GM19455 (cell line): Measurements from ENCODE around the gene ALS2CL.

ENCODE experiments used
- ATAC-seq: cut with Tn5 transposase; IDR thresholded peaks from one replicate; pipeline ENCODE4 v1.9.1; 2021; ENCODE audit not compliant: unreplicated experiment

Gene ALS2CL

DNA sequence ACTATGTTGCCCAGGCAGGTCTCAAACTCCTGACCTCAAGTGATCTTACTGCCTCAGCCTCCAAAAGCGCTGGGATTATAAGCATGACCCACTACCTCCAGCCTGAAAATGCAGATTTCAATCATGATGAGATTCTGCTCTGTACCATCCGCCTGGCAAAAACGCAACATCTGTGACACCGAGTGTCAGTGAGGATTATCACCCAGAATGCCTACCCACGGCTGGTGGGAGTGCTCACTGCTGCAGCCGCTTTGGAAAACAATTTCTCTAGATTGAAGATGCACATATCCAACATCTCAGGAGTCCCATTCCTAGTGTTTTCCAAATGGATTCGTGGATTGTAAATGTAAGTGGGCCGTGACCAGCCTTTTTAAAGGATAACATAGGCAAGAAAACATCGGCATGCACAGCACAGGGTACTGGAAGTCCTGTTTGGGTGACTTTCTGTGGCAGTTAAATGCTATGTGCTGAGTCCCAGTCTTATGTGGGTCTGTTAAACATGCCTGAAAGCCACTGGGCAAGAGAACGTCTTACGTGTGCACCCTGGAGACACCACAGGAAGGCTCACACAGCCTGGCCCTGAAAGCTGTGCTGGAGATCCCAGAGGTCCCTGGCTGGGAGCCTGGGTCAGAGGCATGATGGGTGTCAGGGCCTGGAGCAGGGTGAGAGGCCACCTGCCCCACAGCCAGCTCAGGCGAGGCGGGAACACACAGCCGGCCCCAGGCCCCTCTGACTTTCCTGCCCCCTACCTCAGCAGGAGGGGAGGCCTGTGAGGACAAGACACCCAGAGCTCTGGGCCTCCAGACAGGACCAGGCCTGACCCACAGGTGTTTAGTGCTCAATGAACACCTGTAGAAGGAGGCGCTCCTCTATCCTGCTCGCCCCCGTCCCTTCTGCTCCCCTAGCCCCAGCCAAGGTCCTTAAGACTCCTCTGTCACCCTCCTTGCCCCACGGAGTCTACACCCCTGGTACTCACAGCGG is 23.3 kb upstream of the ALS2CL start:
- no peak for ATAC-seq

DNA sequence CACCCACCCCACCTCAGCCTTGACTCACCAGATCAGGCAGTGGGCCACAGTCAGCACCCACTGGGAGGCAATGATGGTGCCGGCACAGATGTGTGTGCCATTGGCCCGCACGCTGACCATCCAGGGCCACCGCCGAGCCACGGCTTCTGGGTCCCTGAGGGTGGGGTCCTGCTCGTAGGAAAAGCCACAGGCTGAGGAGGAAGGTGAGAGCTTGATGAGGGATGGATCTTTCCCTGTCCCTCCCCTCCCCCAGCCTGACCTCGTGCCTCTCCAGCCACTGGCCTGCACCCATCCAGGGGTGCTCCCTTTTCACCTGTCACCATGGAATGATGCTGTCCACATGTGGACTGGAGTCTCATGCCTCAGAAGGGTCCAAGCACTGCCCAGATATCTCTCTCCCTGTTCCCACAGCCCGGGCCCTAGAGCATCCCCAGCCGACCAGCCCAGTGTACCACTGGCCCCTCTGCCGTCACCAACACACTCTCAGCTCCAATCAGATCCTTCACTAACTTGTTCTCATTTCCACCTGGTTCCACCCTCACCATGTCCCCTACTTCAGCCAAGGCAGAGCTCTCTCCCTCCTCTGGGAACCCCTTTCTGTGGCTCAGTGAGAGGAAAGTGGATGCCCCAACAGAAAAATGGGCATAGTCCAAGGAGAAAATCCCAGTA is 22.2 kb upstream of the ALS2CL start:
- no peak for ATAC-seq

DNA sequence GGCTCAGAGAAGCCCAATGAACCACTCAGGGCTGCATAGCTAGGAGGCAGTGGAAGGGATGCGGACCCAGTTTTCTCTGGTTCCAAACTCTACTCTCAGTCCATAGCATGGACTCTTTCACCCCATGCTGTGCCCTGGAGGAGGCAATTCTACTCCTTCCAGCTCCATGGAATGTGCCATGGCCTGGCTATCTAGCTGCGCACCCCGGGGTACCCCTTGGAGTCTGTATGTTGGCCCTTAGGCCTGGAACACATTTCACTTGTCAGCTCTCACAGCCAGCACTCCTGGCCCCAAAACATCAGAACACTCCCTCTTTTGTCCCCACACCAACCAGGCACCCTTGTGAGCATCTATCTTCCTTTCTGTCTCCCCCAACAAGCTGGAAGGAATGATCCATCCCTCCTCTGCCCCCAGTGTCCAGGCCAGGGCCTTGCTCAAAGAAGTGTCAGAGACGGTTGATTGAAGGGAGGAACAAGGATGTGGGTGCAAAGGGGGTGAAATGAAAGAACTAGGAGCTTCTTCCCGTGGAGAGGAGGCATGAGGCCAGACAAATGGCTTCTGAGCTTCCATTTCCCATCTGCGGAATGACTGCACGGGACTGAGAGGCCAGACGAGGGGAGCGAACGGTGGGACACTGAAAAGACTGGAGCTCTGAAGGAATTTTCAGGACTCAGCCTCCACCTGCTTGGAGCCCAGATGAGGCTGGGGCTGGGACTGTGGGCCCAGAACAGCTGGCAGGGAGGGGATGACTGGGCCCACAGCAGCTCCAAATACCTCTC is 21.4 kb upstream of the ALS2CL start:
- ATAC-seq: no peak

DNA sequence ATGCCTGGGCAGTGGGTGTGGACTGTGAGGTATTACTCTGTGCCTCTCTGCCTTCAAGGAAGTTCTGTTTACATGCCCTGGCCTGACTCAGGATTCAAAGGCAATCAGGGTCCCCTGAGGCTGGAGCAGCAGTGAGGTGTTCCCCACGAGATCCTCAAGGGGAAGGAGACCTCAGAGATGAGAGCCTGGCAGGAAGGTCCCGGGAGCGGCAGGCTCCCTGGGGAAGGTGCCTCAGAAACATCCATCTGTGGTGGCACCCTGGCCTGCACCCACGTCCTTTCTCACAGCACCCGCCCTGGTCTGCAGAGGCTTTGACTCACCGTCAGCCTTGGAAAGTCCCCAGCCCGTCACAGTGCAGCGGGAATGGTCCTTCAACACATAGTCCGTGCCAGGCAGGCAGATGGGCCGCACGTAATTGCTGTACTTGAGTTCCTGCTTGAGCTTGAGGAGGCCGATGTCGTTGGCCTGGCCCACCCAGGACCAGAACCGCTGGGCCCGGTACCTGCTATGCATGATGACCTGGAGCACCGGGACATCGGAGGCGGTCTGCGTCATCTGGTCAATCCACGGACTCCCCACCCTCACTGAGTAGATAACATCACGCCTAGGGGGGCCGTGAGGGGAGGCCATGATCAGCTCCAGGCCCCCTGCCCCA is 20.5 kb upstream of the ALS2CL start:
- no peak for ATAC-seq

DNA sequence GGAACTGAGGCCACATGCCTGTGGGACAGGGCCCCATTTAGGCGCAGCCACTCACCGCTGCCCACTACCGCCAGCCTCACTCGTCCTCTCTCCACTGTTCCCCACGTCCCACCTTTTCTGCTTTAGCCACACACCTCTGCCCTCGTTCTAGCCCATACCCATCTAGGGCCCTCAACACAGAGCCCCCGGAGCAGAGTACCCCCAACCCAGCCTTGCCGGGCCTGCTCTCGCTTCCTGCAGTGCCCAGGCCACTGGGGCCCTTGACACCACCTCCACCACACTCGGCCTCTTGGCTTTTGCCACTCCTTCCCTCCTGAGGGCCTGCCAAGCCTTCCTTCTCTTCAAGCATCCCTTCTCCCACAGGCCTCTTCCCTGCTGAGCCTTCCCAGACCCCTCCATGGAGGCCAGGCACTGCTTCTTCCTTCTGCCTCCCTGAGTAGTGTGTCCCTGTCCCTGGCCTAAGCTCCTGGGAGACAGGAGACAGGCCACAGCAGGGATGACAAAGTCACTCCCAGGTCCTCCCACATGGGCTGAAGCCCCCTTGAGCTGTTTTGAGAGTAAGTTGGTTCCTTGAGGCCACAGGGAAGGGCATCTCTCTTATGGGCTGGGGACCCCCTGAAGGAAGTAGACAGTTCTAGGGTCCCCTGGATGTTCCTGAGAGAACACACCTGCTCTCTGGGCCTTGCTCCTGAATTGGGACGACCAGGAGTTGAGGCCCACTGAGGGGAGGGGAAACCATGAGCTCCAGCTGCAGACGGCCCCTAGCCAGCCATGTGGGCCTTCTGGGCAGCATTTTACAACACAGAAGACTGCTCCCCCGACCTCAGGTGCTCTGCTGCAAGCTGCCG is 19.8 kb upstream of the ALS2CL start:
- ATAC-seq: no peak

DNA sequence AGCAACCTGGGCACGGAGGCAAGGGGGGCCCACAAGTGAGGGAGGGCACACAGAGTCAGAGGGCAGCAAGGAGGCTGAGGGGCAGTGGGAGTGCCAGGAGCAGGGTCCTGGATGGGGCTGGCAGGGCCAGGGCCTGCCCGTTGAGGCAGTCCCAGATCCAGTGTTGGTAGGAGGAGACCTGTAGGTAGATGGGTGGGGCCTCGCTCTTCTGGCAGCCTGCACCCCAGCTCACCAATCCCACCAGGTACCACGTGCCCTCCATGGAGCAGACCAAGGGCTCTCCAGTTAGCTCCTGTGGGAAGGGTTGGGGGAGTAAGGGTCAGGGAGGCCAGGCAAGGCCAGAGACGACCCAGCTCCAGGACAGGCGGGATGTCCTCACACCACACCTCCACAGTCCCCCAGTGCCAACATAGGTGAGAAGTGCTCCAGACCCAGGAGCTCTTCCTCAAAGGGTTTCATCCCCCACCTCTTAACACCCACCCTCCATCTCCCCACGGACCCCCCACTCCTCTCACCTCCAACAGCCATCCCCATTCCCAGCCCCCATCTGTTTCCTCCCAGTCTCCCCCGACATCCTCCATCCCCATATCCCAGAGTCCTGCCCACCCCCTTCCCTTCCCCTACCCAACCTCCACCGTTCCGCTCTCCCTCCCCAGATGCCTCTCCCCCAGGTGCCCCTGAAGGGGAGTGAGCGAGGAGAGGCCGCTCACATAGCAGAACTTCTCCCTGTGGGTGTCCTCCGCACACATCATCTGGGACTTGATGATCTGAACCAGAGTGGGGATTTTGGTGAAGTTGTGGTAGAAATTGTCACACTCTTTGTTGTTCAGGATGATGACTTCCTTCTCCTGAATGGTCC is 18.9 kb upstream of the ALS2CL start:
- no peak for ATAC-seq

DNA sequence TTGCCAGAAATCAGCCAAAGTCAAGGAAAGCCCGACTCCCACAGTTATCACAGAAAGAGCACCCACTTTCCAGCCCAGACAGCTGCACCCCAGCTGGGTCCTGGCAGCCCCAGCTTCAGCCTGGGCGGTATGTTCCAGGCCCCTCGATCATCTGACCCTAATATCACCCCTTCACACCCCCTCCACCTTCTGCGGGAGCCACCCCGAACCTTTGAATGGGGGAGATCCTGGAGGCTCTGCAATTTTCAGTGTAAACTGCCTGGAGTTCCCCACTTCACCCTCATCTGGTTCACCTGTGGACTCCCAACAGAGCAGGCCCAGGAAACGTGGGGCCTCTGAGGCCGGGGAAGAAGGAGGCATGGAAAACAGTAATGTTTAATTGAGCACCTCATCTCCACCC is 18.3 kb upstream of the ALS2CL start:
- ATAC-seq: no peak

DNA sequence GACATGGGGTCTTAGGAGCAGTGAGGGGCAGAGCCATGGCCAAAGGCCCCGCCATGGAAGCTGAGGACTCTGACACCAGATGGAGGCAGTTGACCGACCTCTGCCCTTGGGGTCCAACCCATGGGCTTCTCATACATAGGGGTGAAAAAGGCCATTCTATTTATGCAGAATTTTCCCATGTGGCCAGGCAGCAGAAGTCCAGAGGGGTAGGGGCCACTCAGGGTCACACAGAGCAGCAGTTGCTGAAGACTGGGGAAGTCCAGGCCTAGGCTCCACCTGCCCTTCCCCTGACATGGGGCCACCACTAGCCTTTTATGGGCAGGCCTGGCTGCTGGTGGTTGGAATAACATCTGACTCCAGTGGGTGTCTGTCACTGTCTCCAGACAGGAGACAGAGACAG is 17.8 kb upstream of the ALS2CL start:
- ATAC-seq: no peak

DNA sequence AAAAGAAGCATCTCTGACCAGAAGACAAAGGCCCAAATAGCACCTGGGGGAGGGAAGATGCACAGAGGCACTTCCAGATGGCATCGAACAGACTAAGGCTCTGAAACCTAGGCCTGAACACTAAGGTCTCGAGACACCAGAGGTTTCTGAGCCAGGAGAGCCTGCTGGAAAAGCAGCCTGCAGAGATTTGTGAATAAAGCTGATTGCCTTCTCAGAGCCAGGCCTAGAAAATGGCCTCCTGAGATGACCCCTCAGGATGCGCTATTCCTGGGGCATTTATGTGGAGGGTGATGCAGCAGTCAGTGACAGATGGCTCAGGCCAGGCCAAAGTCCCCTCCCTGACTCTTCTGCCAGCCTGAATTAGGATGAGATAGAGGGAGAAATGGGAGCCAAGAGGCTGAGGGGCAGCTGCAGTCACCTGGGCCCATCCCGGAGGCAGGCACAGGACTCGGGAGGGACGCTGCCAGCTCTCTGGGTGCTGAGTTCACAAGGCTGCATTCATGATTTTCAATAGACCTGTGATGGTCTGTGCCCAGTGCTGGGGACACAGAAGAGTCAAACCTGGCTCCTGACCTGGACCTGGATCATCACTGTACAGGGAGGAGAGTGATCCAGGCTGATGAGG is 17.3 kb upstream of the ALS2CL start:
- no peak for ATAC-seq

DNA sequence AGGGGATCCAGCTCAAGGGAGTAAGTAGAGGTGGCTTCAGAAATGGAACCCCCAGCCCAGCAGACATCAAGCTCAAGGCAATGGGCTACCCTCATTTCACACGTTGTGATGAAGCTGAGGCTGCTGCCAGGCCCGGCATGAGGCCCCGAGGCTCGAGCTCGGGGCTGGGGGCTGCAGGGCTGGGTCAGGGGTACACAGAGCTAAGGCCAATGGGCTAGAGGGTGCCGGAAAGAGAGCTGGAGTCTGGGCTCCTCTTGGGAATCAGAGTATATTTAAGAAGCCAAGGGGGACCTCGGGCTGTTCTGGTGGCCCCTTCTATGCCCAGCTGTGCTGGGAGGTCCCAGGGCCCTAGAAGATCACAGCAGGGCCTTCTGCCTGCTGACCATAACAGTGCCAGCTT is 16.8 kb upstream of the ALS2CL start:
- no peak for ATAC-seq

DNA sequence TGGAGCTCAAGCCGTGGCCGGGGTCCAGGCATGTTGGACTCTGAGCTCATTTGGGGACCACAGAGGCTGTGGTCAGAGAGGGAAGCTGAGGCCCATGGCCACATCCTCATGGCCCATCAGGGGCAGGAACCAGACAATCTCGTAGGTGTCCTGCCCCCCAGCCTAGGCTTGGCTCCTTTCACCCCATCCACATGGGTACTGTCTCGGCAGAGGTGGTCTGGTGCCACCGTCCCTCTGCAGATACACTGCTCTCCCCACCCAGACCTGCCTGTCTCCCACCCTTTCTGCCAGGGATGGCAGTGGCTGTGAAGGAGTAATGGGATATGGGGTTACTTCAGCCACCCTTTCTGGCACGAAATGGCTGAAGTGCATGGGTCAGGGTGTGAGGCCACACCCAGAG is 16.2 kb upstream of the ALS2CL start:
- no peak for ATAC-seq

DNA sequence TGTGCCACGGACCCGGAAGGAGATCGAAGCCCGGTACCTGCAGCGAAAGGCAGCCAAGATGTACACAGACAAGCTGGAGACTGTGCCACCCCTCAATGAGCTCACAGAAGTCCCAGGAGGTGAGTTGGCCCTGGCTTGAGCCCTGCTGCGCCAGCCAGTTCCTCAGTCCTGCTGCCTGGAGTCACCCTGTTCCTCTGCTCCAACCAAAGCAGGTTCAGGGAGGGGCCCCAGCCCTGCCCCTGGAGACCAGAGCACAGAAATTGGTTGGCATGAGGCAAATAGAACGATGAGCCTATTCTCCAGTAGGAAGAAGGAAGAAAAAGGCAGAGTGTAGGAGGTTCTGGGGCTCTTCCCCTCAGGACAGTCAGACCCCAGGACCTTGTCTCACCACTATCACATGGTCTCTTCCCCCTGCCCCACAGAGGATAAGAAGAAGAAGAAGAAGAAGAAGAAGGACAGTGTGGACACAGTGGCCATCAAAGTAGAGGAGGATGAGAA is 15.7 kb upstream of the ALS2CL start:
- no peak for ATAC-seq

DNA sequence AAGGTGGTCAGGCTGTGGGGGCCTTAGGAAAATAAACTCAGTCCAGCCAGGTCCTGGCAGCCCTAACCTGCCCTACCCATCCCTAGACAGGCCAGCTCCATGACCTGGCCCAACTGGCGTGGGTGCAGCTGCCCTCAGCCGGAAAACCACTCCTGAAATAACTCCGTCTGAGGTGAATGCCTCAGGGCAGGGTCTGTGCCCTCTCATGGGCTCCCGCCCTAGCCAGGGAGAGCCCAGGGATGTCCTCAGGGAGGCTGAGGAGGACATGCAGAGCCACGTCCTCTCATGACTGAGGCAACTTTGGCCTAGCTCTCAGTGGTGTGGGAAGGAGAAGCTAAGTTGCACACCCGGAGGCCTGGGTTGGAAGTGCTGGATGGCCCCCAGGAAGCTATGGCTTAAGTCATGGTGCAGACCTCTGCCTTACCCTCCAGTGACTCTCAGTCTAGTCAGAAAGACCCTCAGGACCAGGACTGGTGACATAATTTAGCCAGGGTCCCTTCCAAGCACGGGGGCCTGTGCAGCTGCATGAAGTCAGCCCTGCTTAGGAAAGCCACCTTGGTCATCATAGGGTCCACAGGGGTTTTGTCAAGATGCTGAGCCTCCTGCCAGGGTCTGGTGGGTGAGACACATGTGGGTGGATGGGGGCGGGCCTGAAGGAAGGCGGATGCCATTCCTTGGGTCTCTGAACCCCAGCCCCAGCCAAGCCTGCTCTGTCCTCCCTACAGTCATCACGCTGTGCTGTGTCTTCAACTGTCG is 15.1 kb upstream of the ALS2CL start:
- ATAC-seq: no peak

DNA sequence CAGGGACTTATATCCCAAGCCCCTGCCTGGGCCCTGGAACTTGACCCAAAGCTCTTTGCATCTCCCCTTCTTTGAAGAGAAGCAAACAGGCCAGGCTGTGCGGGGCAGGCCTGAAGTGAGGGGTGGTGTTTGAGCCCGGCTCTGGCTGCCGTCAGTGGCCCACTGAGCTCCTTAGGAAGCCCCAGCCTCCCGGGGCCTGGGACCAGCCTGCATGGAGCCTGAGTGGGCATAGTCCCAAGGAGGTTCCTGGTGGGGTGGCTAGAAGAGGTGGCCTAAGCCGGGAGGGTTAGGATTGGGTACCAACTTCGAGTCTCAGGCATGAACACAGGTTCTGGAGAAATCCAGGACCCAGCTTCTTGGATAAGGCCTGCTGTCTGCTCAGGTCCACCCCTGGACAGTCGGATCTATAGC is 14.1 kb upstream of the ALS2CL start:
- no peak for ATAC-seq

DNA sequence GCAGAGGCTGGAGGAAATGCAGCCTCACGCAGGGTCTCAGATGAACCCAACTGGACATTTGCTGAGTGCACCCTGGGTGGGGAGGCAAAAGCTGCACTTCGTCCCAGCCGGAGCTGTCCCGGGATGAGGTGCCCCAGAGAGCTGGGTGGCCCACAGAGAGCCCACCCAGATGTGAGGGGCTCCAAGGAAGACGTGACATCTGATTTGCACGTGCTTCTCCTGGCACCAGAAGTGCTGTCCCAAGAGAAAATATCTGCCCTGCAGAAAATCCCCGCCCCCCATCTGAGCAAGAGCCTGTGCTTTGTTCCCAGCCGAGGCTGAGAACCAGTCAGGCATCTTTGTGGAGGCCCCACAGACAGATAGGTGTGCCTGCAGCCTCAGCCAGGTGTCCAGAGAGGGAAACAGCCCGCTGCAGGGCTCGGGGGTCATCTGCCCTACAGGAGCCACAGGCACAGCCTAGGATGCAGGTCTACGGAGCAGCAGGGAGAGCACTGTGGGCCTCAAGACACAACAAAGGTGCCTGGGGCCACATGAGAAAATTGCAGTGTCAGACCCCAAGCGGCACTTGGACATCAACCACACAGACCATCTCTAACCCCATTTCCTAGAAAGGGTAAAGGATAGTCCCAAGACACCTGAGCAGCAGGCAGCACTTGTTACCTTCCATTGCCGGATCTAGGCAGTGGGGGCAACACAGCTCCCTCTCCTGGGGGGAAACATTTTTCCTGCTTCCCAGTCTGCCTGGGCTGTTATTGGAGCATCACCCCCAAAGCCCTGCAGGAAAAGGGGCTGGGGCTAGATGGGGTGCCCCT is 13.5 kb upstream of the ALS2CL start:
- ATAC-seq: no peak

DNA sequence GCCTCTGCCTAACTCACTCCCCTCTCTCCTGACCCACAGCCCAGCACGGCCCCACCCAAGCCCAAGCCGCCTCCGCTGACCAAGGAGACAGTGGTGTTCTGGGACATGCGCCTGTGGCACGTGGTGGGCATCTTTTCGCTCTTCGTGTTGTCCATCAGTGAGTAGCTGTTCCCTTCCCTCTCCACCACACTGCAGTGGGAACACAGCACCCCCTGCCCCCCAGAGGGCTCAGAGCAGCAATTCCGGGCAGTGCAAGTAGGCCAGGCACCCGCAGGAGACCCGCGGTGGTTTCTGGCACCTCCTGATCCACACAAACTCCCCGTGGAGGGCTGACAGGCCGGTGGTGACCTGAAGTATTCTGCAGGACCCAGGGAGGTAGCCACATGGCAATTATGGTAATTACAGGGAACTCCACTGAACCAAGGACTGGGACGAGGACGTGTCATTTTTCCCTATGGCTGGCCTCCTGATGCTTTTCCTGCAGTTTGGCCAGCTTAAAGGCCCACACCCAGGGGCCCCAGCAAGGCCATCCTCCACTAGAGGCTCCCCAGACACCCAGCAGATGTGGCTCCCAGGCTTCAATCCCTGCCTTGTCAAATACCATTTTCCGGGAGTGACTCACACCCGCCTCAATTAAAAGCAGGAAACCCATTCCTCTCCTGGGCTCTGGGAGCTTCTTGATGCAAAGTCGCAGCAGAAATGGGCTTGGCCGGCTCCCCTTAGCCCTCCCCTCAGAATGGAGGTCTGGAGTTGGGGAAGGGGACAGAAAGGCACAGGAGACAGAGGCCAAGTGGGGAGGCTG is 12.5 kb upstream of the ALS2CL start:
- ATAC-seq: no peak
